Spleen (tissue), 7 donors: ENCODE results near the gene GJA9.

ENCODE experiments used
- POLR2A ChIP-seq, 3 donors: fragments of 450-650 bp; IDR thresholded peaks; one replicate each; pipeline ENCODE4 v1.5.1; 2017; ENCODE audit warnings: antibody characterized with exemption in 3 of 3, mild to moderate bottlenecking in 1 of 3
- POLR2AphosphoS5 ChIP-seq, 3 donors: sonication (generic); formaldehyde crosslinking; IDR thresholded peaks; one replicate each; pipeline ENCODE4 v1.5.1; 2017; ENCODE audit warnings: antibody characterized with exemption in 3 of 3
- TF ChIP-seq, protein P1 (sequence below), 11 experiments: fragments of 200-600 bp in 7 of 11; fragments of 450-650 bp in 4 of 11; sonication (generic) in 4 of 11; IDR thresholded peaks in 8 of 11; conservative IDR thresholded peaks in 3 of 11; 1 replicate in 7 of 11; 2 replicates in 4 of 11; pipeline versions ENCODE4 v1.4.0 to v1.8.0; 2016 to 2021; ENCODE audit warnings: antibody characterized with exemption in 11 of 11, inconsistent platforms in 4 of 11, mild to moderate bottlenecking in 1 of 11
- donor health status: DM: no; HTN: no; CAD: no; lungs with moderate emphysema.
- donor health status: DM: no; HTN: no; CAD: no.
- donor health status: DM: no; HTN: no; CAD: no.

DNA sequence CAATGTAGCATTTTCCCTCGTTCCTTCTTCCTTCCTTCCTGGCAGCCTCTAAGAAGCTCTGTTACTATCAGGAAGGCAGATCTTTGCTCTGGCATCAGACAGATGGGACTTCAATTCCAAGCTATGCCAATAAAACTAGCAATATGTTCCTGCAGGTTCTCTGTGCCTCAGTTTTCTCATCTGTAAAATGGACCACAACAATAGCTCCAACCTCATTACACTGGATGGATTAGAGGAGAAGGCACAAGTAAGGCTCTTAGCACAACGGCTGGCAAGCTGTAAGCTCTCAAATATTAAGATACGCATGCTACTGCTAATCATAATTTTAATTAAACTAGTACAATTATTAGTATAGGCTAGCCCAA is 49.0 kb downstream of the GJA9 start:
- TF ChIP-seq, protein P1, sequence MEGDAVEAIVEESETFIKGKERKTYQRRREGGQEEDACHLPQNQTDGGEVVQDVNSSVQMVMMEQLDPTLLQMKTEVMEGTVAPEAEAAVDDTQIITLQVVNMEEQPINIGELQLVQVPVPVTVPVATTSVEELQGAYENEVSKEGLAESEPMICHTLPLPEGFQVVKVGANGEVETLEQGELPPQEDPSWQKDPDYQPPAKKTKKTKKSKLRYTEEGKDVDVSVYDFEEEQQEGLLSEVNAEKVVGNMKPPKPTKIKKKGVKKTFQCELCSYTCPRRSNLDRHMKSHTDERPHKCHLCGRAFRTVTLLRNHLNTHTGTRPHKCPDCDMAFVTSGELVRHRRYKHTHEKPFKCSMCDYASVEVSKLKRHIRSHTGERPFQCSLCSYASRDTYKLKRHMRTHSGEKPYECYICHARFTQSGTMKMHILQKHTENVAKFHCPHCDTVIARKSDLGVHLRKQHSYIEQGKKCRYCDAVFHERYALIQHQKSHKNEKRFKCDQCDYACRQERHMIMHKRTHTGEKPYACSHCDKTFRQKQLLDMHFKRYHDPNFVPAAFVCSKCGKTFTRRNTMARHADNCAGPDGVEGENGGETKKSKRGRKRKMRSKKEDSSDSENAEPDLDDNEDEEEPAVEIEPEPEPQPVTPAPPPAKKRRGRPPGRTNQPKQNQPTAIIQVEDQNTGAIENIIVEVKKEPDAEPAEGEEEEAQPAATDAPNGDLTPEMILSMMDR (IDR thresholded peaks at IDR 0.05 in 8 of 11, conservative IDR thresholded peaks at IDR 0.05 in 3 of 11) = no peak
- TF ChIP-seq POLR2A (IDR thresholded peaks at IDR 0.05) = no peak
- TF ChIP-seq POLR2AphosphoS5 (IDR thresholded peaks at IDR 0.05) = no peak
